Endothelial cell of umbilical vein (primary cell): ENCODE measurements around the gene LRRK2.

Experiments
- CTCF ChIP-seq, 2 donors: IDR thresholded peaks; 1 replicate in 1 of 2; 2 replicates in 1 of 2; pipeline ENCODE4 v1.5.1; 2011; ENCODE audit warnings: low read length in 2 of 2, mild to moderate bottlenecking in 2 of 2, moderate library complexity in 2 of 2, control low read depth in 1 of 2, inconsistent platforms in 1 of 2, low read depth in 1 of 2; ENCODE audit not compliant: insufficient read depth in 1 of 2; ENCODE audit errors: extremely low read depth in 1 of 2
- EZH2 ChIP-seq: IDR thresholded peaks from 2 replicates; pipeline ENCODE4 v1.6.1; 2012; ENCODE audit warnings: borderline replicate concordance, low read depth, mild to moderate bottlenecking, moderate library complexity, low read length, inconsistent platforms; ENCODE audit not compliant: severe bottlenecking
- FOS ChIP-seq: IDR thresholded peaks from 2 replicates; pipeline ENCODE4 v1.6.1; 2011; ENCODE audit warnings: mild to moderate bottlenecking, low read length, moderate library complexity, borderline replicate concordance; ENCODE audit not compliant: insufficient read depth
- JUN ChIP-seq: IDR thresholded peaks from 2 replicates; pipeline ENCODE4 v1.6.1; 2011; ENCODE audit warnings: borderline replicate concordance, low read depth; ENCODE audit not compliant: insufficient read length, insufficient read depth
- MAX ChIP-seq: IDR thresholded peaks from 2 replicates; pipeline ENCODE4 v1.6.1; 2011; ENCODE audit not compliant: insufficient read depth, insufficient read length
- MYC ChIP-seq: IDR thresholded peaks from one replicate; pipeline ENCODE4 v1.6.1; 2011; ENCODE audit warnings: mild to moderate bottlenecking, low read depth, low read length
- POLR2A ChIP-seq: IDR thresholded peaks from 2 replicates; pipeline ENCODE4 v1.6.1; 2012; ENCODE audit warnings: low read depth, mild to moderate bottlenecking, control low read depth, low read length
- POLR2AphosphoS5 ChIP-seq: IDR thresholded peaks from 2 replicates; pipeline ENCODE4 v1.6.1; 2012; ENCODE audit warnings: low read depth, mild to moderate bottlenecking, control low read depth, low read length, moderate library complexity; ENCODE audit not compliant: insufficient read depth

- TF ChIP-seq CTCF (IDR thresholded peaks at IDR 0.05; ENCODE audit: extremely low read depth in 1 of 2, insufficient read depth in 1 of 2, low read depth in 1 of 2, low read length in 2 of 2) (no peak), POLR2A (no peak), MAX (no peak), POLR2AphosphoS5 (no peak), EZH2 (no peak), FOS (no peak), MYC (no peak), JUN (no peak)
These were observed 29.1 kb downstream of the LRRK2 start for GRCh38 chr12:40253936-40254335.
